ENCODE data around the gene TARS1. TPM values are rescaled to one million over a fixed set of nuclear protein-coding genes. Genes with fewer than 3 reads are reported as not detected.
"Not testable (repeated sequence)": the region's sequence is repeated elsewhere in the genome, so short reads cannot be mapped to it uniquely, and the experiment has no call there.

Gene TARS1
- total RNA-seq, 2 donors from 2014 or later = 192 to 195 TPM

DNA sequence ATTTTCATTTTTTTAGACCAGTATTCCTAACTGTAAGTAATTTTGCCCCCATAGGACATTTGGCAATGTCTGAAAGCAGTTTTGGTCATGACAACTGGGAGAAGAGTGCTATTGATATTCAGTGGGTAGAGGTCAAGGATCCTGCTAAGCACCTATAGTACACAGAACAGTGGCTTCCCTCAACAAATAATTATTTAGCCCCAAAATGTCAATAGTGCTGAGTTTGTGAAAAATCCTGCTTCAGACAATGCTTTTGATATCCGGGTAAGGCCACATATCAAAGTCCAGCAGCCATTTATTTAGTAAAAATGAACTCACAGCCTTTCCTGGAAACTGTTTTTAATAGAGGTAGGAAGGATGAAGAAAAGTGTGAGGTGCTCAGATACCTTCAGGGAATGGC is 8.1 kb upstream of the TARS1 start:
- no peak overlapping the region for H3K27ac Mint-ChIP-seq
- ATAC-seq = no peak

DNA sequence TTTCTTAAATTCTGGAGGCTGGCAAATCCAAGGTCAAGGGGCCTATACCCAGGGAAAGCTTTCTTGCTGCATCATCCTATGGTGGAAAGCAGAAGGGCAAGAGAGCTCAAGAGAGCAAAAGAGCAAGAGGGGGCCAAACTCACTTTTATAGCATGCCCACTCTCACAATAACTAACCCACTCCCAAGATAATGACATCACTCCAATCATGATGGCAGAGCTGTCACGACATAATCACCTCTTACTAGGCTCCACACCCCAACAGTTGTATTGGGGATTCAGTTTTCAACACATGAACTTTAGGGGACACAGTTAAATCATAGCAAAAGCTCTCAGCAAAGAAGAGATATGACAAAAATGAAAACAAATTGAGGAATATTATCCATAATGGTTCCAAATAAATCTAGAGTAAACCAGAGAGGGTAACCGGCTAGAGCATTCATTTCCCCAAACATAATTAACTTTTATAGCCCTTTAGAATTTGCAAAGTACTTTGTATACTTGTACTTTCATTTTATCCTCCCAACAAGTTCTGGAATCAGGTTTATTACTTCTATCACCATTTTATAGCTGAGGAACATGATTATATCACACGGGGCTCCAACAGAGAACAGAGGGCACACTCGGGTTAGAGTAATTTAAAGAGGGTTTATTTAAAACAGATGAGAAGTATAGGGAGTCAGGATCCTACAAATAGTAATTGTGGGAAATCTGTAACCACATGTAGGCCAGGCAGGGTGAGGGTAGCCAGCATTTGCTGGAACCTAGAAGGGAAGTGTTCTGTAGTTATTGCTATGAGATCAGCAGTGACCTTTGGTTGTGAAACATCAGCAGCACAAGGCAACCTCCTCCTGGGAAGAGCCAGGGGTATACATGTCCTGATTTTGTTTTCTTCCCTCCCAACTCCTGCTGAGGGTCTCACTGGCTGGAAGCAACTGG is 7.2 kb upstream of the TARS1 start:
- ATAC-seq = no peak
- DNase-seq (ENCODE audit: low spot score in 2 of 2) = no peak
- Mint-ChIP-seq H3K36me3 (peaks cover 0 to 5% of the 10 kb centered on the region in 2 donors), H3K27ac (no peak overlapping the region), H3K9me3 (peaks cover 0 to 5% of the 10 kb centered on the region in 2 donors)

More for the DNA sequence above, 8.1 kb upstream of the TARS1 start:
- peaks cover 0 to 5% of the 10 kb centered on the region in 2 donors for H3K36me3 Mint-ChIP-seq
- peaks cover 0 to 5% of the 10 kb centered on the region in 2 donors for H3K9me3 Mint-ChIP-seq
- no peak for DNase-seq (ENCODE audit: low spot score in 2 of 2)

DNA sequence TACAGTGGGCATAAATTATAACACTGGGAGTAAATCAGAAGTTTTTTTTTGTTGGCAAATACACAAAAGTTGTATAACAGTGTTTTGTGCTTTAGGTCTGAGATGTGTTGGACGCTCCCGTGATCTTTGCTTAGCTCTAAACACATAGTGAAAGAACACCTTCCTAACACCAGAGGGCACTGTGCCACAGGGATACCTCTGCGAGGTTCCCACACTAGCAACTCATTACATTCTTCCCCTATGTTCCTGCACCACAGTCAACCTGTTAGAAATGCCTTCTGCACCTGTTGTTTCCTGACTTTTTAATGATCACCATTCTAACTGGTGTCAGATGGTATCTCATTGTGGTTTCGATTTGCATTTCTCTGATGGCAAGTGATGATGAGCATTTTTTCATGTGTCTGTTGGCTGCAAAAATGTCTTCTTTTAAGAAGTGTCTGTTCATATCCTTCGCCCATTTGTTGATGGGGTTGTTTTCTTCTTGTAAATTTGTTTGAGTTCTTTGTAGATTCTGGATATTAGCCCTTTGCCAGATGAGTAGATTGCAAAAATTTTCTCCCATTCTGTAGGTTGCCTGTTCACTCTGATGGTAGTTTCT is 4.8 kb upstream of the TARS1 start:
- ATAC-seq (peak; percentile 32 to 40), DNase-seq (ENCODE audit: low spot score in 2 of 2) (peak; percentile 60 to 63)
- H3K27ac Mint-ChIP-seq, H3K36me3 Mint-ChIP-seq, H3K9me3 Mint-ChIP-seq: not testable (repeated sequence)

DNA sequence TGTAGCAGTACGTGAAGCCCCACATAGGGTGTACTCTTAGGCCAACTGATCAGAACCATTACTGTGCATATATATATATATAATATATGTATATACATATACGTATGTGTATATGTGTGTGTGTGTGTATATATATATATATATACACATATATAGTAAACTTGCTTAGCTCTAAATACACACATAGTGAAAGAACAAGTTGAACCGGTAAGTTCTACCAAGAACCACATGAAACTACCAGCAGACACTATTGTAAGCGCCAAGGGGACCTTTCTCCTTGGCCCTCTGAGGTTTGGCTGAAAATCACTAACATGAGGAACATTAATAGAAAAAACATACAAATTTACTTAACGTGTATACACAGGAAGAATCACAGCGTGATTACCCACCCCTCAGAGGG is 1.8 kb upstream of the TARS1 start:
- Mint-ChIP-seq H3K36me3 (peaks cover 6 to 12% of the 10 kb centered on the region in 2 donors), H3K9me3 (no peaks in the 10 kb centered on the region), H3K27ac (no peak overlapping the region)
- ATAC-seq = no peak
- no peak for DNase-seq (ENCODE audit: low spot score in 2 of 2)

DNA sequence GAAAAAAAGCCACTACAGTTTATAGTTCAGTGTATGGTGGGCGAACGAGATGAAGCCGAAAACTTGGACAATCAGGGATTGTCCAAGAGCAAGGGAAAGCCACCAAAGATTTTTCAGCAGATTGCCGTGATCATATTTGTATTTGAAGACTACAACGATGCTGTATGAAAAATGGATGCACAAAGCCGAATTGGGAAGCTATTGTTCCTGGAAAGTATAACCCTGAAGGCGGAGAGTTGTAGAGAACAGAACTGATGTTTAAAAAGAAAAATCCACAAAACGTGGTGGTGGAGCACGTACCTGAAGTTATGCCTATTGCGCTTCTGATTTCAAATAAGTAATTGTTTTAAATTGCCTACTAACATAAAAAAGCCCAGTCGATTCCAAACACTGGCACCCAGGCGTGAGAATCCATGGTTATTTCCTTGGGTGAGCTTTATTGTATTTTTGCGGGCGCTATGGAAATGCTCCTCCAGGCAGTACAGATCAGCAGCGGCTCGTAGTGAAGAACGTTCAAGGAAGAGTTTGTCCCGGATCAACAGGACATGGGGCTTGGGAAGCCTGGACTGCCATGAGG is 772 bp upstream of the TARS1 start:
- Mint-ChIP-seq H3K9me3 (no peaks in the 10 kb centered on the region), H3K27ac (no peak overlapping the region), H3K36me3 (peaks cover 6 to 19% of the 10 kb centered on the region in 2 donors)
- ATAC-seq (no peak), DNase-seq (ENCODE audit: low spot score in 2 of 2) (no peak)

DNA sequence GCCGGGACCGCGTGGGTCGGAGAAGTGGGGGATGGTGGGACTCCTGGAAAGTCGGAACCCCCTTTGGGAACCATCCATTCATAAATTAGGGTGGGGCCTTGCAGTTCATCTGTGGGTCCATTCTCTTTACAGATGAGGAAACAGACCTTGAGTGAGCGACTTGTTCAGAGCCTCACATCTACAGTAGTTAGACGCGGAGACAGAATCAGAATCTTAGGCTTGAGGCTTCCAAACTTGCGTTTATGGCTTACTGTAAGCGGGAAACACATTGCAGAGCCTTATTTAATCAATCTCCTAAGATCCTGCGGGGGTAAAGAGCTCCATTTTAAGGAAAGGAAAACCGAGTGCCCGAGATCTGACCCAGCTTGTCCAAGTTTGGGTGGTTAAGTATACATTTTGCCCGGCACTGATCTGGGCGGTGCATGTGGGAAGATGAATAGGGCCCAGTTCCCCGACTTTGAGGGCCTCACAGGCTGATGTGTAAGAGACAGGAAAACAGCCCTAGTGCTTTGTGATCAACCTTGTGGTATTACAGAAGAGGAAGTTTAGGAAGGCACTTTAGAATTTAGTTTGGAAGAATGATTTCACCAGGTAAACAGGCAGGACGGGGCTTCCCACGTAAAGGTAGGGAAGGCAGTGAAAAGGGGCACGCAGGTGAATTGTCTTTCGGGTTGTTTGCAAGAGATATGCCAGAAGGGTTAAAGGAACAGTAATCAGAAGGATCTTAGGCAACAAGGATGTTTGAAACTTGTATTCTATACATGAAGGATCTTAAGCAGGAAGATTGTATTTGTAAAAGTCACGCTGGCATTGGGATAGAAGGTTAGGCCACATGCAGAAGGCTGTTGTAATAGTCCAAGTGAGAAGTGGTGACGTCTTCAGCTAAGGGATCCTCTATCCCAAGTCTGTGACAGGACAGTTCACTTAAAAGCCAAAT is 744 bp downstream of the TARS1 start:
- peak; percentile 36 to 59 for DNase-seq (ENCODE audit: low spot score in 2 of 2)
- ATAC-seq = peak; percentile 25 to 35
- Mint-ChIP-seq H3K9me3 (no peaks in the 10 kb centered on the region), H3K27ac (no peak overlapping the region), H3K36me3 (peaks cover 17 to 32% of the 10 kb centered on the region in 2 donors)

DNA sequence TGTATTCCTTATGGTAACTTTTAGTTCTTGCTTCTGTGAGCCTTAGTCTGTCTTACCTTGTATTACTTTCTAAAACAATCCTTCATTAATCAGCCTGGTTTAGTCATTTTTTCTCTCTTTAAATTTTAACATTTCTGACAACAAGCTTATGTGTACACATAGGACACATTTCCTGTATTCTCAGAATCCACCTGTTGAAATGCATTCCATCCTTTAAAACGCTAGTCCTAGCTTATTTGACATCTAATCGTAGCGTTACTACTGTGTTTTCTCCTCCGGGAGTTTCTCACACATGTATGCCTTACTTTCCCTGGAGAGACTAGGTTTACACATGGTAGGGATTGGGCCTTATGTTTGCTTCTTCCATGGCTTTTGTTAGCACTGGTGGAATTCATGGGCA is 3.8 kb downstream of the TARS1 start:
- DNase-seq (ENCODE audit: low spot score in 2 of 2) (no peak), ATAC-seq (no peak)
- Mint-ChIP-seq H3K27ac (peak overlapping the region in 1 of 2 donors; percentile 55), H3K9me3 (no peaks in the 10 kb centered on the region), H3K36me3 (peaks cover 23 to 58% of the 10 kb centered on the region in 2 donors)

DNA sequence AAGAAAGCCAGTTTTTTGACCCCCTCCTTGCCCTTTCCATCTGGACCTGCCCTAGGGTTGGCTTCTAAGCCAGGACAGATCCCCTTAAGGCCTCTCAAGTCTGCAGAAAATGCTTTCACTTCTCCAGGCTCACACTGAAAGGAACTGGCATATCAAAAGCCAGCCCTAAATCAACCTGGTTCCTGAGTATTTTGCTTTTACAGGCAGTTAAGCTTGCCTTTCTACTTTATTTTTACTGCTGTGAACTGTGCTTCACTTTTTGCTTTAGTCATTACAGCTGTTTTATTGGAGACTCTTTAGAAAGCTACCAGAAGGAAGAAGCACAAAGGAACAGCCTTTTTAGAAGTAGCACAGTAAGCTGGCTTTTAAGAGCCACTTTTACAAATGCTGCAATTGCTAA is 5.0 kb downstream of the TARS1 start:
- ATAC-seq (no peak), DNase-seq (ENCODE audit: low spot score in 2 of 2) (no peak)
- Mint-ChIP-seq H3K27ac (no peak overlapping the region), H3K36me3 (peaks cover 23 to 58% of the 10 kb centered on the region in 2 donors), H3K9me3 (no peaks in the 10 kb centered on the region)

DNA sequence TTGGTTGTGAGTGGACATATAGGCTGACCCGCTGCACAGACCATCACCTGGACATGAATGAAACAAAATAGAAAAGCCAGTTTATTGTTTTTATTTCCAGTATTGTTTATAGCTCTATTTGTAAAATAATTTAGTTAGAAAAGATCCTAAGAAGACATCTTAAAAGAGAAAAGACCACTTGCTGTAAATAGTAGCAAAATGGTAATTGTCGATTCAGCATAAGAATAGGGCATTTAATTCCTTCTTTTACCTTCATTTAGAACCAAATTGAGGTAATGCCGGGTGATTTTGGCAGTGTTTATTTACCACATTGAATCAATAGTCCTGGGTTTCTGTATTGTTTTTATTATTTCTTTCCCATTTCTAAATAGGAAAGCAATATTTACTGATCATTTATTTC is 7.4 kb downstream of the TARS1 start:
- Mint-ChIP-seq H3K9me3 (no peaks in the 10 kb centered on the region), H3K36me3 (peaks cover 17 to 56% of the 10 kb centered on the region in 2 donors), H3K27ac (no peak overlapping the region)
- ATAC-seq (no peak), DNase-seq (ENCODE audit: low spot score in 2 of 2) (no peak)

DNA sequence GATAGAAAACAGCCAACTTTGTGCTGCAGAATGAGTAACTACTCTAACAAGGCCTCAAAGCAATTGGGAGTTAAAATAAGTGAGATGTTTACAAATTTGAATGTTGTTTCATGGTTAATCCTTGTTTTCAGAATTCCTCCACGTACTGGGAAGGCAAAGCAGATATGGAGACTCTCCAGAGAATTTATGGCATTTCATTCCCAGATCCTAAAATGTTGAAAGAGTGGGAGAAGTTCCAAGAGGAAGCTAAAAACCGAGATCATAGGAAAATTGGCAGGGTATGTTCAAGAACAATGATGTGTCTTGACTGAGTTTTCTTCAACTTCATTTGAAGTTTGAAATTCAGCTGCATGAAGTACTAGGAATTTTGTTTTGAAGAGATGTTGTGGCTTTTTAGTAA is 16.4 kb downstream of the TARS1 start:
- H3K27ac Mint-ChIP-seq = no peak overlapping the region
- DNase-seq (ENCODE audit: low spot score in 2 of 2) = no peak
- no peak for ATAC-seq
- H3K9me3 Mint-ChIP-seq = no peaks in the 10 kb centered on the region
- peaks cover 17 to 44% of the 10 kb centered on the region in 2 donors for H3K36me3 Mint-ChIP-seq

DNA sequence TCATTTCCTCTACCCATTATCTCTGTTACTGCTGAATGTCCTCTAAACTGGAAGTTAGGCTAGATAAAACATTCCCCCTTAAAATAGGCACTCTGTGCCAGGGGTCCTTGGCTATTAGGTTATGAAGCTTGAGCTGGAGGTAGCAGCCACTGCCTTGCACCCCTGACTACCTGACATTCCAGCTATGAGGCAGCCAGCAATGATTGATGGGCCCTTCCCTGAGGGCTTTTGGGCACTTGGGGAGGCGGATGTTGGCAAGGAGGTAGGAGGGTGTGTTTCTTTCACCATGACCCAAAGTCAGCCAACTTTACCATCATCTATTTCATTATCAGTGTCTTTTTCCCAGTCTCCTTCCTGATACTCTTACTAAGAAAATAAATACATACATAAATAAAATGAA is 17.1 kb downstream of the TARS1 start:
- DNase-seq (ENCODE audit: low spot score in 2 of 2) = no peak
- no peak overlapping the region for H3K27ac Mint-ChIP-seq
- no peak for ATAC-seq
- peaks cover 17 to 44% of the 10 kb centered on the region in 2 donors for H3K36me3 Mint-ChIP-seq
- H3K9me3 Mint-ChIP-seq = no peaks in the 10 kb centered on the region

DNA sequence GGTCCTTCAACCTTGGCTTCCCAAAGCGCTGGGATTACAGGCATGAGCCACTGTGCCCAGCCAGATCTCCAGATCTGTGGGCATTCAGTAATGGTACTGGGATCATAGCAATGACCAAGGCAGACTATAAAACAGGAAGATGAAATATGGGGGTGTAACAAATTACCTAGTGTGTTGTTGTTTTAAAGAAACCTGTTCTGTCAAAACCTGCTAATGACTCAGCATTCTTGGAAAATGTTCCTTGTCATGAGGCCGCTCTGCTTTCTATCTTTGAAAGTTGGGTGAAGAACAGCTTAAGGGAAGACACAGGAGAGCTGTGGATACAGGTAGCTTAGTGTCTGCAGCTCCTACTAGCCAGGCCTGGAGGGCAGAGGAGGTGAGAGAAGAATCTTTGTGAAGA is 19.4 kb downstream of the TARS1 start:
- no peaks in the 10 kb centered on the region for H3K9me3 Mint-ChIP-seq
- H3K27ac Mint-ChIP-seq = peak overlapping the region in 1 of 2 donors; percentile 99
- peaks cover 17 to 36% of the 10 kb centered on the region in 2 donors for H3K36me3 Mint-ChIP-seq
- no peak for DNase-seq (ENCODE audit: low spot score in 2 of 2)
- no peak for ATAC-seq

DNA sequence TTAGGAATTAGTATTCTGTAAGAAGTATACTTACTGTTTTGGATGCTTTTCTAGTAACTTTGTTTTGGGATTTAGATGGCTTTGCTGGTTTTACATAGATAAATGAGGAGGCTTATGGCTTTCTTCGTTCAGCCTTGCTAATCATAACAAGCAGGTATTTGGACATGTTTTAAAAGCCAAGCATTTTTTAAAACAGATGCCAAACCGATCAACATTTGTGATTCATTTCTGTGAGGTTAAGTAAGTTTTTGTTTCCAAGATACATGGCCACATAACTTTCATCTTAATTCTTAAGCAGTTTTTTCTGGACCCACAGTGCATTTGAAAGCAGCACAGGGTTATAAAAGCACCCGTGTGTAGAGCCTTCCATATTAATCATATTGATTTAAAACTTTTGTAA is 21.7 kb downstream of the TARS1 start:
- Mint-ChIP-seq H3K27ac (no peak overlapping the region), H3K36me3 (peaks cover 21 to 32% of the 10 kb centered on the region in 2 donors), H3K9me3 (no peaks in the 10 kb centered on the region)
- ATAC-seq = no peak
- no peak for DNase-seq (ENCODE audit: low spot score in 2 of 2)

DNA sequence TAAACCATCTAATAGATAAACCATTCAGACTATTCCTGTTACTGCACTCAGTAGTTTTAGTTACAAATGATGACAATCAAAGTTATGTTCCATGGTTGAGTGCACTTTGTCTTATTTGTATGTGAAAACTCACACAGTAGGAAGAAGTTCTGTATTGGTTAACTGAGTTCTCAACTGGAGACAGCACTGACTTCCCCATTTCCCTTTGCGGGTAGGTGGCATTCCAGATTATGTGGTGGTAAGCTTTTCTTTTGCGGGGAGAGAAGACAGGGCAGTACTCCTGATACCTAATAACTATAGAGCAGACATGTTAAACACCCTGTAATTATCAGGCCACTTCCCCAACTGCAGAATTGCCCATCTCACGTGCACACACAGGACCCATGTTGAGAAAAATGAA is 24.4 kb downstream of the TARS1 start:
- Mint-ChIP-seq H3K27ac (no peak overlapping the region), H3K36me3 (peaks cover 13 to 26% of the 10 kb centered on the region in 2 donors), H3K9me3 (no peaks in the 10 kb centered on the region)
- DNase-seq (ENCODE audit: low spot score in 2 of 2) = no peak
- ATAC-seq = no peak

DNA sequence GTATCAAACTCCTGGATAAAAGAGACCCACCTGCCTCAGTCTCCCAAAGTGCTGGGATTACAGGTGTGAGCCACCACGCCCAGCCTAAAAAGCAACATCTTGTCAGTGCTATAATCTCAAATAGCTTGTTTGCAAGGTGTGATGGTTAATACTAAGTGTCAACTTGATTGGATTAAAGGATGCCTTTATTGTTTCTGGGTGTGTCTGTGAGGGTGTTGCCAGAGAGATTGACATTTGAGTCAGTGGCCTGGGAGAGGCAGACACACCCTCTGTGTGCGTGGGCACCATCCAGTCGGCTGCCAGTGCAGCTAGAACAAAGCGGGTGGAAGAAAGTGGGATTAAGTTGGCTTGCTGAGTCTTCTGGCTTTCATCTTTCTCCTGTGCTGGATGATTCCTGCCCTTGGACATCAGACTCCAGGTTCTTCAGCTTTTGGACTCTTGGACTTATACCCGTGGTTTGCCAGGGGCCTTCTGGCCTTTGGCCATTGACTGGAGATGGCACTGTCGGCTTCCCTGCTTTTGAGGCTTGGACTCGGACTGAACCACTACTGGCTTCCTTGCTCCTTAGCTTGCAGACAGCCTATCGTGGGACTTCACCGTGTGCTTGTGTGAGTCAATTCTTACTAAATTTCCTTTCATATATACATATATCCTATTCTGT is 28.1 kb downstream of the TARS1 start:
- Mint-ChIP-seq H3K9me3 (peaks cover 0 to 10% of the 10 kb centered on the region in 2 donors), H3K36me3 (peaks cover 23 to 39% of the 10 kb centered on the region in 2 donors), H3K27ac (no peak overlapping the region)
- no peak for ATAC-seq
- no peak for DNase-seq (ENCODE audit: low spot score in 2 of 2)

DNA sequence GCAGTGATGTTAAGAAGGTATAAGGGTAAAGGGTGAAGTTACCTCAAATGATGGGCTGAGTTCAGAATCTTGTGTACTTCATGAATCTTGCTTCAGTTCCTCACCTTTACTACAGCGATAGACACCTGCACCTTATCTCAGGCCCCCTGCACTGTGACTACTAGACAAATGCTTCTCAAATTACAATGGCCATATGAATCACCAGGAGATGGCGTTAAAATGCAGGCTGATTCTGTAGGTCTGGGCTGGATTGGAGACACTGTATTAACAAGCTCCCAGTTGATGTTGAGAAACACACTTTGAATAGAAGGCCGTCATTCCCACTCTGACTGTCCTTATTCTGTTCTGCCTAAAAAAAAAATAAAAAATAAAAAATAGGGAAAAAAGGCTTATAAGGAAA is 29.8 kb downstream of the TARS1 start:
- peaks cover 0 to 25% of the 10 kb centered on the region in 2 donors for H3K9me3 Mint-ChIP-seq
- no peak for ATAC-seq
- no peak overlapping the region for H3K27ac Mint-ChIP-seq
- no peak for DNase-seq (ENCODE audit: low spot score in 2 of 2)
- H3K36me3 Mint-ChIP-seq = peaks cover 39 to 55% of the 10 kb centered on the region in 2 donors
